HT-29 (cell line): ENCODE results near the gene BPNT1. TPM values are rescaled to one million over a fixed set of nuclear protein-coding genes. Genes with fewer than 3 reads are reported as not detected.
"Not testable (repeated sequence)": the region's sequence is repeated elsewhere in the genome, so short reads cannot be mapped to it uniquely, and the experiment has no call there.

Experiments used
- DNase-seq: peaks from one replicate; pipeline ENCODE4 v3.0.0-alpha.2; 2015; ENCODE audit warnings: low spot score
- total RNA-seq: library from RNA; depleted of rRNA; stranded (reverse); fragments of >200 nt; shearing (Covaris generic); gene quantifications from 2 replicates; pipeline ENCODE4 v1.2.3, GENCODE V29; 2014

BPNT1 gene
- total RNA-seq, 1 experiment from 2014 or later, result 19.9 TPM

DNA sequence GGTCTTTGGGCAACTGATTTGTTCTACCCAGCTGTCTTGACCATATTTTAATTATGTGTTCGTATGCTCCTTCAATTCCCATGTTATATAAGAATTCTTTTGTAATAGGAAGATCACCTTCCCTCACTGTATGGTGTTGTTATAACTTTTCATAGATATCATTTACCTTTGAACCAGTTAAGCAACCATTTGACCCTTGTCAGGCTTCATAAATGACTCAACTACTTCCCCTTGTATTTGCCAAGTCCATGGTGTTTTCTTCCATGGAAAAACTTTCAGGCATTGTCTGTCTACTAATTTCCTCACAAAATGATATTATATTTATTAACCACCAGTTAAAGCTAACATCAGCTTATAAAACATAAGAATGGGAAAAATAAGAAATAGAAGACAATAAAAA, 5.1 kb downstream of the BPNT1 start:
- no peak for DNase-seq

DNA sequence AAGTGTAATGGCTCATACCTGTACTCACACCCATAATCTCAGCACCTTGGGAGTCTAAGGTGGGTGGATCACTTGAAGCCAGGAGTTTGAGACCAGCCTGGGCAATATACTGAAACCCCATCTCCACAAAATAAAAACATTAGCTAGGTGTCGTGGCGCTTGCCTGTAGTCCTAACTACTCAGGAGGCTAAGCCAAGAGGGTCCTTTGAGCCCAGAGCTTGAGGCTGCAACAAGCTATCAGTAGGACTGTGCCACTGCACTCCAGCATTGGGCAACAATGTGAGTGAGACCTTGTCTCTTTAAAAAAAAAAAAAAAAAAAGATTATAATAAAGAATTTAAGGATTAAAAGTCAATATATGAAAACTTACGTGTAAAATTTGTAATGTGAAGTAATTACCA, 11.7 kb downstream of the BPNT1 start:
- DNase-seq, result no peak

DNA sequence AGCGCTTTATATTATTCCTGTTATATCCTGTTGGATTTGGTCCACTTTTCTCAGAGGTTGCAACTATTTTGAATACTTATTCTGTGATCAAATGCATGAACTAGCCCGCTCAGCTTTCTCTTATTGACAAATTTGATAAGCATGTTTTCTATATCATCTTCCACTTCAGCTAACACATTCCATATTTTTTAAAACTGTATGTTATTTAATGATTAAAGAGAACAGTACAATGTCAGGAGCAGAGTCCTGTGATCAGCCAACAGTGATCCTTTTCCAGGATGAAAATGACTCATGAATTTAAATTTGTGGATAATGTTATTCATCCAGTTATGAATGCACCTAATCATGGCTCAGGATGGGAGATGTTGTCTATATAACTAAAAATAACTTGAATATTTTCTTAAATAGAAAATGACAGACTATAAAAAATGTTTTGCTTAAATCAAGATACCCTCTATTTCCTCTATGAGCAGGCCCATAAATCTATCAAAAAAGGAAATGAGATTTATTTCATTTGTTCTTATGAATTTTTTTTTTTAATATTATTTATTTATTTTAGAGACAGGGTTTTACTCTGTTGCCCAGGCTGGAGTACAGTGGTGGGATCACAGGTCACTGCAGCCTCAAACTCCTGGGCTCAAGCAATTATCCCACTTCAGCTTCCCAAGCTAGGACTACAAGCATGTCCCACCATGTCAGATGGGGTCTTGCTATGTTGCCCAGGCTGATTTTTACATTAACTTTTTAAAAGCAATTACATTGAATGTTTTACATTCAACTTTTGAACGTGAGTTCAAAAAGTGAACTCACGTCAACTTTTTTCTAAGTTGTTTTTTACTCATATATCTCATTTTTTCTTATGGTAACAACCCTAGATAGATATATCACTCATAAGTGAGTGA, 12.5 kb downstream of the BPNT1 start:
- no peak for DNase-seq

DNA sequence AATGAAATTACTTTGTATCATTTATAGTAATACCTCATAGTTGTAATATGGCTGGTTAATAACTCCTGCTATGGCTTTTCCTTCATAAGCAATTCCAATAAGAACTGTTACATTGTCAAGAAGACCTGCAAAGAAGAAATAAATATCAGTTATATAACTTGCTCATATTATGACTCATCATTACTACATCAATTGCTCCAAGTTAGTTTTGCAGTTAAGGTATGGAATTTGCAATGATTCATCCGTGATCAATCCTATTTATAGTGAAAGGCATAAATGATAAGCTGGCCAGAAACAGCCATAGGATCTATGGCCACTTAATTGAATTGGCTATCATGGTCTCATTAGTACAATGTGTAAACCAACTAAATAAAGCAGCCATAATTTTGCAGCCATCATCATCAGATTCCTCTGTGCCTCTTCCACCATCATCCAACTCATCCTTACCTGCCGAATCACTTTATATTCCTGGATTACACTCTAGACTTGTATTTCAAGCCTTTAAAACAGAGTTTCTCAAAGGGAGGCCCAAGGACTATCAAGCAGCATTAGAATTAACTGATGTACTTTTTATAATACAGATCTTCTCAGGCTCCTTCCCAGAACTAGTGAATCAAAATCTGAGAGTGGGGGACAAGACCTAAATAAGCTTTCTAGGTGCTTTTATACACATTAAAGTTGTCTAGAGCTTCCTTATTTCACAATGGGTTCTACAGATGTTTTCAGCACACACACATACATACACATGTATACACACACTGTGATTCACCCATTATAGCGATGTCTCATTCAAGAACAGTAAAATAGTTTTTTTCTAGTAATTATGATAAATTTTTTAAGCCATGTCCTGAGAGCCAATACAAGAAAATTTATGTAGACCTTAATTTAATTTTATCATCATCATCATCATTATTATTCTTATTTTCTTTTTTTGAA, 22.1 kb downstream of the BPNT1 start:
- peak; percentile 2 for DNase-seq

DNA sequence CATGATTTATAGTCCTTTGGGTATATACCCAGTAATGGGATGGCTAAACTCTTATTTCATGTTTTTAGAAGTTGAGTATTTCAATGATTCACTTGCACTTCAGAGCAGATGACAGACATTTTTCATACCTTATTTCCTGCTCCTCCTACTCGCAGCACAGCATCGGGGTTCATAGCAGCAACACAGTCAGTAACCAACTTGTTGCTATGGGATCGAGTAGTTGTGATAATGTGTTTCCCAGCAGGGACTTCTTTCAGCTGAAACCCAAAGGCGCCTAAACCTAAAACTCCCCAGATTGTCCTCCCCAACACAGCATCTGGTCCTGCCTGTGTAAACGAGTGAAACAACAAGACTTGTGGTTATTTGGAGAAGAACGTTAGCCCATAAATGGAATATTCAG, 27.0 kb downstream of the BPNT1 start:
- DNase-seq, result no peak

DNA sequence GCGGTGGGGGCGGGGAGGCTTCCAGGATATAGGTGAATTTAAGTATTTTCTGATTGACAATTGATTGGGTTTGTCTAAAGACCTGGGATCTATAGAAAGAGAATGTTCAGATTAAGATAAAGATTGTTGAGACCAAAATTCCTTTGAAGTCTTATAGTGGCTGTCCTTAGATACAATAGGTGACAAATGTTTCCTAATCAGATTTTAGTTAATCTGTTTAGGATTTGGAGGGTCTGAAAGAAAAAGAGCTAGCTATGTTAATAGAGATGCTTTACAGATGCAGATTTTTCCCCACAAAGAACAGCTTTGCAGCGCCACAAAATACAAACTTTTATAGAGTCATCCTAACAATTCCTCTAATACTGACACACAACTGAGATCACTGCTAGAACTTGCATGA, 28.7 kb downstream of the BPNT1 start:
- no peak for DNase-seq

DNA sequence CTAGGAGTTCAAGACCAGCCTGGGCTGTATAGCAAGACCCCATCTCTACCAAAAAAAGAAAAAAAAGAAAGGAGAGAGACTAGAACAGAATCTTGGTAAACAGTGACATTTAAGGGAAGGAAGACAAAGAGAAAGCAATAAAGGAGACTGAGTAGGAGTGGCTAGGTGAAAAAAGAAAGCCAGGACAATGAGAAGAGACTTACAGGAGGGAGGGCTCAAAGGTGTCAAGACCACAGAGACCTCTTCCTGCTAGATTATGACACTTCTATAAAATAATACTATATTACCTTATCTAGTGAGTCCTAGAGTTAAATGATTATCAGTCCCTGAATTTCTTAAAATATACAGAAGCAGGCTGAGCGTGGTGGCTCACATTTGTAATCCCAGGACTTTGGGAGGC, 33.2 kb downstream of the BPNT1 start:
- DNase-seq, result no peak

DNA sequence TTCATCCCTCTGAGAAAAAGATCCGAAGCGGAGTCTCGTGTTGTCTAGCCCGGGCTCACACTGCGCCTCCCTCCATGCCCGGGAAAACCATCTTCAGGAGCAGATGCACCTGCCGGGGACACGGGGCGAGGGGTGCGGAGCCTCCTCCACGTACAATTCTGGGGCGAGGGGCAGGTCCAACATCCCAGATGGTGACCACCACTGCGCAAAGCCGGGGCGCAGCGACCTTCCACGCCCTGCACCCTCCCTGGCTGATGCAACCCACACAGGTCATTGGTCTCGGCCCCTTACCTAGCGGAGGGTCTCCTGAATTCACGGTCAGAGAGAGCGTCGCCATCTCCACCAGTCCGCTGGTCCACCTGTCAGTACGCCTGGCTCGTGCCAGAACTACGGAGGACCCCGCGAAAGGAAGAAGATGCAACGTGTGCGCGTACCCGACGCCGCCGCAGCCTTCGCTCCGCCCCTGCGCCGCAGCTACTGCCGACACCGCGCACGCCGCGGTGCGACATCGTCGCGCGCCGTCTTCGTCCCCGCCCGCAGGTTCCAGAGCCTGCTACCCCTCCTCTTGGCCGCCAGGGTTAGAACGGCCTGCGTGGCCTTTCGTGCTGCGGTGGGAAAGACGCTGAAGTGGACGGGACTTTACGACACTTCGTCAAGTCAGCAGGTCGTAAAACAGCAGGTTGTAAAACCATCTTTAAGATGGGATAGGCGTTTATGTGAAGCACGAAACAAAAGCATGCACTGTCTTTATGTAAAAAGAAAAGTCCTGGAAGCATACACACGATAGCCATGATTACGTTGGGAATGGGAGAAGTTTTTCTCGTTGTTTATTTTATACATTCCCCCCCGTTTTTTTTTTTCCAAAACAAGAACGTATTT, 43.3 kb downstream of the BPNT1 start, which contains the start of gene EPRS1:
EPRS1 (minus strand) TSS at position 454 of the 879 bp plus-strand sequence; CDS start at position 337, 117 bp downstream.
- peak; percentile 92 for DNase-seq

DNA sequence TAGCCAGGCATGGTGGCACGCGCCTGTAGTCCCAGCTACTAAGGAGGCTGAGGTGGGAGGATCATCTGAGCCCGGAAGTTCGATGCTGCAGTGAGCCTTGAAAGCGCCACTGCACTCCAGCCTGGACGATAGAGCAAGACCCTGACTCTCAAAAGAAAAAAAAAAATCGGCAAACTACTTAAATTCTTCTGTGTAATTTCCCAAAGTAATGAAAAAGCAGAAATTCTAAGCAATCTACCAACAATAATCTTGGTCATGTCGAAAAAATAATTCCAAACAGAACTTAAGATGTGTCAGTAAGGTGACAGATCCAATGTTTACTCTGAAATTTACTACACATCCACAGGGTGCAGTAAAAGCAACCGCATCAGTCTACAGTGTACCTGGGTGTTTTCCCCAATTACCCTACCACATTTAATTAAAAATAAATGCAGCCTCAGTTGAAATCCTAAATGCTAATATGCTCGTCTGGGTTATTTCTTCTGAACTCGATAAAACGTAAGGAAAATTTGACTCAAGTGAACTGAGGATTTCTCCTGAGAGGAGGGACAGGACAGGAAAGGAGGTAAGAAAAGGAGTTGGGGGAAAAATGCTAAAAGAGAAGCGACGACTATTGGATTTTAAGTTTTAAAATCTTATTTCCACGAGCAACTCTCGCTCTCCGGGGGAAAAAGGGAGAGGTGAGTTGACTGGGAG, 44.1 kb downstream of the BPNT1 start:
- DNase-seq, result peak; percentile 41

DNA sequence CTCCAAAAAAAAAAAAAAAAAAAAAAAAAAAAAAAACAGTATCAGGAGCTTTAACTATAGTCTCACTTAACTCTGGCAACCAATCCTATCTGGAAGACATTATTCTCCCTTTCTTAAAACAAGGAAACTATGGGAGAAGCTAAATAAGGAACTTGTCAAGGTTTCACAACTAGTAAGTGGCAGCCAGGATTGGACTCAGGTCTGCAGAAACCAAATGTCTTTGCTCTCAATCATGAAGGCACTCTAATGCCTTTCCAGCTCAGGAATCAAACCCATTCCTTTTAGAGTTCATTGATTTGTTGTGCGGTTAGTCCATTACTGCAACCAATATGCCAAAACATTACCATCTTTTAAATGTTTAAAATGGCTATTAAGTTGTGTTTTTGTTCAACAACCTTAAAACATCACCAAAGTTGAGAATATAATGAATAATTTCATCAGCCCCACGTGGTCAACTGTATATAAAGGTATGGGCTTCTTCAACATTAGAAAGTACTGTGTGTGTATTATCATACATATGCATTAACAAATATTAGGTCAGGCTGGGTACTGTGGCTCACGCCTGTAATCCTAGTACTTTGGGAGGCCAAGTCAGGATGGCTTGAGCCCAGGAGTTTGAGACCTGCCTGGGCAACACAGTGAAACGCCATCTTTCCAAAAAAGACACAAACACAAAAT, 44.8 kb downstream of the BPNT1 start:
- no peak for DNase-seq

DNA sequence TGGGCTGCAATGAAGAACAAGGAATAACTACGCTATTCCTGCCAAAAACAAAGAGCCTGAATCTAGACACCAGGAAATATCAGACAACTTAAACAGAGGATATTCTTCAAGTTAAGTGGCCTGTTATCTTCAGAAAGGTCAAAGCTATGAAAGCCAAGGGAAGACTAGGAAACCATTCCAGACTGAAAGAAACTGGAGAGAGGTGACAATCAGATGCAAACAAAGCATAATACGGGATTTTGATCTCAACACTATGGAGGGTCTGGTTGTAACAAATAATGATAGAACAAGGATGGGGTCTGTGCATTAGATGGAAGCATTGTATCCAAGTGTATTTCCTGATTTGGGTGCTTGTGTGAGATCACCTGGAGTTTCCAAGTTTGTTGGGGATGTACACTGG, 45.9 kb downstream of the BPNT1 start:
- no peak for DNase-seq

DNA sequence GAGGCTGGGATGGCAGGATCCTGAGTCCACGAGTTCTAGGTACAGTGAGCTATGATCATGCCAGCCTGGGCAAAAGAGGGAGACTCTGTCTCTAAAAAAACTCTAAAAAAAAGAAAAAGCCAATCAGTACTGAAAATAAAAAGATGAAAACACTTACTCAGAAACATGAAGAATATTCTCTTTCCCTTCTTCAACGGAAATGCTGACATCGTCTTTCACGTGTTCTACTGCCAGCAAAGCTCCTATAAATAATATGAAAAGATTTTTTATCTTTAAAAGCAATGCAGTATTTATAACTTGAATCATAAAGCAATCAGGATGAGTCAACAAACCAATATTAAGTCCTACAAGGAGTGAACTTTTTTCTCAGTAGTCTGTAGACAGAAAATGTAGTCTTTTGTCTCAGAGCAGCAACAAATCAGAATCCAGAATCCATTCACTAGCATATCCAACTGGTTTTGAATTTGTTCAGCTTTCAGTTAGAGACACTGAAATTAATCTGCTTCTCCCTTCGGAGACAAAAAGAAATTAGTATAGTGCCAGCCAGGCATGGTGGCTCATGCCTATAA, 49.5 kb downstream of the BPNT1 start:
- no peak for DNase-seq

DNA sequence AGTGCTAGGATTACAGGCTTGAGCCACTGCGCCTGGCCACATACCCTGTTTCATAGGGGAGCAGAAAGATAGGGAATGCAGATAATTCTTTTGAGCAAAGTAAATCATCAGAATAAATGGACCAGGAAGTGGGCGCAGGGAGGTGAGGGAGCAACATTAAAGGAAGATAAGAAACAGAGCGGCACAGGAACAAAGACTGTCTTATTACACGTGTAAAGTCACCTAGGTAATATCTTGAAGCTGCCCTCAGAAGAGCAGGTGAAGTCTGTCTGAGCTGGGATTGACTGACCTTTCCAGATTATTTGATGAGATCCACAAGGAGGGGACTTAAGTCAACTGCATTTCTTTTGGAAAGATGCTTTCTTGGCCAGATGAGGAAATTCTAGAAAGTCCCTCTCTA, 50.9 kb downstream of the BPNT1 start:
- peak; percentile 7 for DNase-seq

DNA sequence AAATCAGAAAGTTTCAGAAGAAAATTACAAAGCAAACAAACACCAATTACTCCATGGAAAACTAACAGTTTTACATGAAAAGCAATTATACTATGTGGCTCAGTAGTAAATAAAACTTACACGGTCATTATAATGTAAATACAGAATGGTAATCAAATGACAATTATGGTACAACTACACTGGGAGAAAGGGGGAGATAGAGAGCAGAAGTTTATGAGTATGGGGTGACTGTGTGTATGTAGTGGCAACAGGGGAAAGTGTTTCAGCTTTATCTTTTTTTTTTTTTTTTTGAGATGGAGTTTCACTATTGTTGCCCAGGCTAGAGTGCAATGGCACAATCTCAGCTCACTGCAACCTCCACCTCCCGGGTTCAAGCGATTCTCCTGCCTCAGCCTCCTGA, 51.8 kb downstream of the BPNT1 start:
- DNase-seq, result not testable (repeated sequence)

DNA sequence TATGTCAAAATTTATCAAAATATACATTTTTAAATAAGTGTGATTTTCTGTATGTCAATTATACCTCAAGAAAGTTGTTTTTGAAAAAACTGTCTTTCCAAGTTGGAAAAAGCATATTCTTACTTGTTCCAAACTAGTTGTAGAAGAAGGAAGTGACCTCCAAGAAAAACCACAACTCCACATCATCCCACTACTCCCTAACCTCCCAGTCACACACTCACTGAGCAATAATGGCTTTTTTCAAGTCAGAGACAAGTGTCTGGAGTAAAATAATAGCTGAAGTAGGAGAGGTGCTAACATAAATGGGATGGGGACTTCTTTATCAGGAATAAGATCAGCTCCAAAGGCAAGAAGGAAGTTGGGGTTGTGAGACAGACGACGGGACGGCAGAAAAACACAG, 56.7 kb downstream of the BPNT1 start:
- DNase-seq, result no peak

DNA sequence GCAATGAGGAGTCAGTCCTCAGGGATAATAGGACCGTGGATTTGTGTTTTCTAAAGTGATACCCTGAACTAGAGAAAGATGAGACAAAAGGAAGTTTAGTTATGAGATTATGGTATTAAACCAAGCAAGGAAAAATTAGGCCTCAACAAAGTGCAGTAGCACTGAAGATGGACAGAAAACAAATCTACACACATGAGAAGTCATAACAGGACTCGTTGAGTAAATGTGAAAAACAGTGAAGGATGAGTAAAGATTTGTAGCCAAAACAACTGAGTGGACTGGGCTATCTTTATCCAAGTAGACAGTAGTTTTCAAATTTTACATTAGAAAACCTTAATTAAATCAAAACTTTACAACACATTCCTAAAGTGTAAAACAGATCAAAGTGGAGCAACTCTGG, 58.3 kb downstream of the BPNT1 start:
- no peak for DNase-seq

DNA sequence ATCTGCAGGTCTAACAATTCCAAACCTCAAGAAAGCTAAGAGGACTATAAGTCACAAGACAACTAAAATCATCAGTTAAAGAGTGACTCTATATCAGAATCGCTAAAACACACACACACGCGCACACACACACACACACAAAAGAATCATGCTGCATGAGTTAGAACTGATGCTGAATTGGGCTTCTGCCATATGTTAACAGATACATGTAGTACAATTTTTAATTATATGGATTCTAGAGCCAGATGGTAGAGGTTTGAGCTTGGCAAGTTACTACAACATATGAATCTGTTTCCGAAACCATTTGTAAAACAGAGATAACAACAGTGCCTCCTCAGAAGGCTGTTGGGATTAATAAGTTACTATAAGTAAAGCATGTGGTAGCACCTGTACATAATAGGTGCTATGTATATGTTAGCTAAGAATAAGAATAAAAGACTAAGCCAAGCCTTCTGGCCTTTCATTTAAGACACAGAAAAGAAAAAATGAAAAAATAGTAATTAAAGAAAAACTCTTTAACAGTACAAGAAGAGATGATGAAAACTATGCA, 61.2 kb downstream of the BPNT1 start:
- no peak for DNase-seq

DNA sequence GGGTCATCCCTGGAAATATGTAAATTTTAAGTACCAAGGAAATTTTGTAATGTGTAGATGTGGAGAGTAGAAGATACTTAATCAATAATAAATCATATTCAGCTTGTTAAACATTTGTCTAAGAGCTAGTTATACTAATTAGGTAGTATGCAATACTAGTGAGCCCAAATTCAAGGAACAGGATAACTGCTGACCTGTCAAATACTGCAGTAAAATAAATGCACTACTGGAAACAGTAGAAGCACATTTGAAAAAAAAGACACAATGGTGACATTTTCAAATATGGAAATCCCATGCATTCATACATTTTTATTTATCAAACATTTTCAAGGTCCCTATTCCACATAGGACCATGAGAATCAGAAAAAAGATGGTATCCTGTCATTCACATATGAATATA, 70.5 kb downstream of the BPNT1 start:
- no peak for DNase-seq

DNA sequence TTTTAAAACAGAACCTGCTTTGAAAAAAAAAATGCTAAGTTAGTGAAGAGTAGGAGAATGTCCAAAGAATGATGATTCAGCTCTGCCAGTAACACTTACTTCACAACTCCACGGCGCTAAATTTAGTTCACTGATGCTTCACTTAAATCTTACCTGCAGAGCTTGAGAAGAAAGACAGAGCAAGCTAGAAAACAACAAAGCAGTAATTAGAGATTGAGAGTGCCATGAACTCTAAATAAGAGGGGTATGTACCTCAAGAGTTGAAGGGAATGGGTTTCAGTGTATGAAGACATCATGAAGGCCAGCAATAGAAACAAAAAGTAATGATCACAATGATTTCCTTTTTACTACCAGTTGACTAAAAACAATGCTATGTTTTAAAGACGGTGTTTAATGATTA, 76.1 kb downstream of the BPNT1 start:
- DNase-seq, result no peak

DNA sequence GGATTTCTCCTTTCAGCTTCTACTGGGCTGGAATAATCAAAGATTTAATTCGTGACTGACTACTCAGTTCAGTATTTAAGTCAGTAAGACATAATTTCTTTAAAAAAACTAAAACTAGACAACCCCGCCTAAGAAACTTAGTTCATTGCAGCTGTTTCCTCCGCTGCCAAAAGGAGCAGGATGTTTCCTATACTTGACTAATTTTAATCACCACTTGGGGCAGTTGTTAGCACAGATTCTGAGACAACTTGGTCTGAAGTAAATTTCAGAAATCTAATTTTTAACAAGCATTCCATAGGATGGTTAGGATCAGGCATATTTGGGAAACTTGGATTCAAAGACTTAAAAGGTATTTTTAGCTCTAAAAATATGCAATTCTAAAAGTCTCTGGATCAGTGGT, 77.3 kb downstream of the BPNT1 start:
- peak; percentile 4 for DNase-seq
